GM18873 (cell line): Measurements from ENCODE around the gene RPS6KA2.
"Not testable (repeated sequence)": the region's sequence is repeated elsewhere in the genome, so short reads cannot be mapped to it uniquely, and the experiment has no call there.

Source experiments
- ATAC-seq: cut with Tn5 transposase; IDR thresholded peaks from one replicate; pipeline ENCODE4 v1.9.1; 2021; ENCODE audit warnings: mild to moderate bottlenecking, moderate library complexity, moderate number of reproducible peaks; ENCODE audit not compliant: unreplicated experiment, low FRiP score

The RPS6KA2 gene

DNA sequence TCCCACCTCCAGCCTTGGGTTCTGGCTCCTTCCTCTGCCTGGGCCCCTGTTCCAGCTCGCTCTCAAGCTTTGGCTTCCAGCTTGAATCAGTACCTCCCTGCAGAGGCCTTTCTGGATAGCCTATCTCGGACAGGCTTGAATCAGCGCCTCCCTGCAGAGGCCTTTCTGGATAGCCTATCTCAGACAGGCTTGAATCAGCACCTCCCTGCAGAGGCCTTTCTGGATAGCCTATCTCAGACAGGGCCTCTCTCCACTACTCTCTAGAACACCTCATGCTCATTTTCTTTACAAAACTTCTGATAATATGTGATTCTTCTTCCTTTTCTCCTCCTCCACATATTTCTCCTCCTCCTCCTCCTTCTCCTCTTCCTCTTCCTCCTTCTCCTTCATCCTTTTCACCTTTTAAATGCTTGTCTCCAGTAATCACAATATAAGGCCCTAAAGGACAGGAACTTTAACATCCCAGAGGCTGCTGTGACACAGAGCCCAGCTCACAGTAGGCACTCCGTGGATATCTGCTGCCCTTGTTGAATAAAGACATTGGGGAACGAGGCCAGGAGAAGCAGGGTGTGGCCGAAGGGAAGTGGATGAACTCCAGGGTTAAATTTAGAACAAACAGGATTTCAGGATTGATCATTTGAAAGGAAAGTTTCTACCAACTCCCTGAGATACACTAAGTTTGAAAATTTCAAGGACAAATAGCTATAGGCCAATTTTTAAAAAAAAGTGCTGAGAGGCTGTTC is 9.3 kb upstream of the RPS6KA2 start:
- no peak for ATAC-seq

DNA sequence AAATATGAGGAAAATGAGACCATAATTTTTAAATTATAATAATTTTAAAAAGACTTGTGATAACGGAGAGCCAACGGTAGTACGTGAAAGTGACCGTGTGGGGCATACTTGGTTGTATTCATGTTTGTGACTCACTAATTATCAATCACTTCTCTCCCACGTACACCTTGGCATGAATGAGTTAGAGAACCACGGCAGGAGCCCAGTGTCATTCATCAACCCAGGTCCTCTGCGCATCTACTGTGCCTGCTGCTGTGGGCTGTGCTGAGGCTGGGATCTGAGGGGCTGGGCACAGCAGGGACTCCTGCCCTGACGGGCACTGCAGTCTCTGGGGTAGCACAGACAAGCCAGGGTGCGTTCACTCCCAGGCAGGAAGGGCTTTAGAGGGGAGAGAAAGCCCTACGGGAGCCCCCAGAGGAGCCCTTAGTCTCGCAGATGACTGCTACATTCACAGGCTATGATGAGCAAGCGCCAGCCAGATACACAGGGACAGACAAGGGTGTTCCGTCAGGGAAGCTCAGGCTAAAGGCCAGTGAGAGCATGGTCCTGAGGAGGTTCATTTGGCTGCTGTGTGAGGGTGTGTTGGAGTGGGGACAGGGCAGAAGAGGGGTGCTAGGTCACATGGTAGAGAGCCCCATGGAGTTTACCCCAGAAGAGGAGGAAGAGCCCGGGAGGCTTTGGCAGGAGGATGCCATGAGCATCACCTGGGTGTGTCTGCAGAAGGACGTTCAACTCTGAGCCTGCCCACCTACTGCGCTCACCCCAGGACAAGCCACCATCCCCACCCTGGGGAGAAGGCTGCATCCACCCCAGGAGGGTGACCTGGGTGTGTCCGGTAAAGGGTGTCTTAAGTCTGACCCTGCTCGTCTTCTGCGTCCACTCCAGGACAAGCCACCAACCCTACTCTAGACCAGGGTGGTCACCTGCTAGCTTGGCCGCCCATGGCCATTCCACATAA is 8.2 kb upstream of the RPS6KA2 start:
- ATAC-seq, result no peak

DNA sequence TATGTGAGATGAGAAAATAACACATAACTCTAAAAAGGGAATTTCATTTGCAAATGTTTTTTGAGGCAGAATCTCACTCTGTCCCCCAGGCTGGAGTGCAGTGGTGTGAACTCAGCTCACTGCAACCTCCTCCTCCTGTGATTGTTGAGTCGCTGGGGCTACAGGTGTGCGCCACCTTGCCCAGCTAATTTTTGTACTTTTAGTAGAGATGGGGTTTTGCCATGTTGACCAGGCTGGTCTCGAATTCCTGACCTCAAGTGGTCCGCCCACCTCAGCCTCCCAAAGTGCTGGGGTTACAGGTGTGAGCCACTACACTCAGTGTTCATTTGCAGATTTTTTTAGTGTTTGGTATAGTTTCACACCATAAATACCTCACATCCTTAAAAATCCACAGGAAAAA is 7.5 kb upstream of the RPS6KA2 start:
- ATAC-seq, result not testable (repeated sequence)

DNA sequence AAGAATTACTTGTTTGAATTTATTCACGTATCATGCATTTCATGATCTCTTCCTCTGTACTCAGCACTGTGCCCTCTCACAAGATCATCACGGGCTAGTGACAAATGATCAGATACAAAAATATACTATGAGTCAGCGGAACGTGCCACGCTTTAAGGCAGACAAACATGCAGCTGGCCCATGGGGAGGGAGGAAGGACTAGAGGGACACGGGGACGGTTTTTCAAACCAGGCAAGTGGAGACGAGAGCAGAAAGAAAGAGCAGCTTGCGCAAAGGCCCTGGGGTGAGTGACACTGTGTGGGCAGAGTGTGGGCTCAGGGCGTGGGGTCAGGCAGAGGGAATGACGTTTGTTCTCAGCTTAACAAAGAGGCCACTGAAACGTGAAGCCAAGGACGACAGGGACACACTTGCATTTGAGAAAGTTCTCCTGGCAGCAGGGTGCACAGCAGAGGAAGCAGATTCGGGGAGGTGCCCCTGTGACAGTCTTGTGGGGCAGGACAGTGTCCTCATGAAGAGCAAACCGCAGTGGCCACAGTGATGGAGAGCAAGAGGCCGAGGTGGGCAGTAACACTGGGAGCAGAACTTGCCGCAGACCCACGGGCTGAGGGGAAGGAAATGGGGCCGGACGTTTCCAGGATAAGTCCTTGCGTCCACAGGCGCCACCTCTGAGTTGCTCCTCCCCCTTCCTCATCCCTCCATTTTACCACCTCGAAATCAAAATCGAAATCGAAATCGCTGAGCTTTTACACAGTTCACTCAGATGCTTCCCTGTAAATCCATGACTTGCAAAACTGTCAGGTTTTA is 6.9 kb upstream of the RPS6KA2 start:
- no peak for ATAC-seq

DNA sequence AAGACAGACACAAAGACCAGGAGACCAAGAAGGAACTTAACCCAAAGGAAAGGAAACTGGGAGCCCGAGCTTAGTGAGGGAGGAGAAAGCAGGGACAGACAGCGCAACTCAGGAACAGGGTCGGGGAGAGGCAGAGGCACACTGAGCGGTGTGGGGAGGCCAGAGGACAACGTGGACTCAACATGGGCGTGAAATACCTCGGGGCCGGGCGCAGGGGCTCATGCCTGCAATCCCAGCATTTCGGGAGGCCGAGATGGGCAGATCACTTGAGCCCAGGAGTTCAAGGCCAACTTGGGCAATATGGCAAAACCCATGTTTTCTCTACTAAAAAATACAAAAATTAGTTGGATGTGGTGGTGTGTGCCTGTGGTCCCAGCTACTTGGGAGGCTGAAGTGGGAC is 5.7 kb upstream of the RPS6KA2 start:
- ATAC-seq, result no peak

DNA sequence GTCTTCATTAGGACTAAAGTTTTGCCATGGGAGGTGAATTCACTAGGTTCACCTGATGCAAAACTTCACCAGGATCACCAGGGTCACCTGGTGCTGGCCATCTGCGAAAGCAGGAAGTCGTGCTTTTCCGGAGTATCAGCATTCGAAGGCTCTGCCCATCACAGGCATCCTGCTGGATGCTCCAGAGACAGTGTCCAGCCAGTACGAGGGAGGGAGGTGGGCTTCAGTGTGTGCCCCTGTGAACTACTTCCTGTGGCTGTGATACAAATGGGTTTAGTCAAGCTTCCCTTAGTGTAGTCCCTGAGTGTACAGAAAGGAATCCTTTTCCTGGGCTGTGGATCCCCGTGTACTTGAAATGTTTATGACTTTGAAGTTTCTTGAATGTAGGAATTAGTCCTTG is 3.4 kb upstream of the RPS6KA2 start:
- ATAC-seq, result no peak

DNA sequence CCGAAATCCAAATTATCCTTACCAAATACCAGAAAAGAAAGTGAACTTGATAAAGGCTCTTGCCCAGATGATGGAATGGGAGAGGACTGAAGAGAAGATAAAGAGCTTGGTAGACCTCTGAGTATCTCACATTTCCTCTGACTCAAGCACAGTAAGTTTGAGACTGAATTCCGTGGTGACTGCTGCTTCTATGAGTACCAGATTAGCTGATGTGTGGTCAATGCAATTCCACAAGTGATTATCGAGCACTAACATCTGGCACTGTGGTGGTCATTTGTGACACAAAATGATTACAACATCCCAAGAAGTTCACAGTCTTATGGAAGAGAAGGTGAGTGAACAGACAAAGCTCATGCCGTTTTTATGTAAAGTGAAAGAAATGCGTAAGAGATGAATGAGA is 2.6 kb upstream of the RPS6KA2 start:
- no peak for ATAC-seq

DNA sequence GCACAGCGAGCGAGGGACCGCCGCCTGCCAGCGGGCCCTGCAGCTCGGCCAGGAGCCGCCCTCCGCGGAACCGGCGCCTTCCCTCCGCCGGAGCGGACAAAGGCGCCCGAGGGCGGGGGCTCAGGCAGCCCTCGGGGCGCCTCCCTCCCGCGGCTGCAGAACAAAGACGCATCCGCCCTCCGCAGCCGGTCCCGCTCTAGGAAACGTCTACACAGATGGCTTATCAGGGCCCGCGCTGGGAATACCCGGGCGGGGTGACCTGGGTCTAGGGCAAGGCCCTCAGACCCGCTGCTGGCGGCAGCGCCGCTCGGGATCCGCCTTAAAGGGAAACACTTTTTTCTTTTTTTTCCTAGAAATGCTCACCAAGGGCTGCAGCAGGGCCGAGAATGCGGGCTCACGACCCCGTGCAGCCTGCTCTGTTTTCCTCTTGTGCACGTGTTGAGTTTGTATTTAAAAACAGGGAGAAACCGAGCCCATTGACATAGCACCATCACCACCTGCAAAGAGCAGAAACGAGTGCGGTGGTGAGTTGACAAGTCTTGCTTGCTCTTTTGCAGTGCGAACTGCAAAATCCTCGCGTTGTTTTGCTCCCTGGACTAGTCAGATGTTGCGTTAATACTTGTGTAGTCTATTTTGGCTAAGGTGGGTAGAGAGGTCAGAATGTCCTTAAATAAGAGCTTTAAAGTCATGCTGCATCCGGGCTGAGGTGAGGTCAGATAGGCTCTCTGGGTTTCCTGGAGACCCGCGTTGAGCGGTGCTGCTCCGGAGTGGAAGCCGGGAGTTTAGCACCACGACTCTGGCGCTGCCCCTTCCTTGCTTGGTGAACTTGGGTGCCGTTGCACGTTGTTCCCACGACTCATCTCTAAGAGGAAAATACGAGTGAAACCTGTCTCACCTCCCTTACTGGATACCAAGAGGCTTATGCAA is 1.1 kb upstream of the RPS6KA2 start:
- peak; percentile 25 for ATAC-seq

DNA sequence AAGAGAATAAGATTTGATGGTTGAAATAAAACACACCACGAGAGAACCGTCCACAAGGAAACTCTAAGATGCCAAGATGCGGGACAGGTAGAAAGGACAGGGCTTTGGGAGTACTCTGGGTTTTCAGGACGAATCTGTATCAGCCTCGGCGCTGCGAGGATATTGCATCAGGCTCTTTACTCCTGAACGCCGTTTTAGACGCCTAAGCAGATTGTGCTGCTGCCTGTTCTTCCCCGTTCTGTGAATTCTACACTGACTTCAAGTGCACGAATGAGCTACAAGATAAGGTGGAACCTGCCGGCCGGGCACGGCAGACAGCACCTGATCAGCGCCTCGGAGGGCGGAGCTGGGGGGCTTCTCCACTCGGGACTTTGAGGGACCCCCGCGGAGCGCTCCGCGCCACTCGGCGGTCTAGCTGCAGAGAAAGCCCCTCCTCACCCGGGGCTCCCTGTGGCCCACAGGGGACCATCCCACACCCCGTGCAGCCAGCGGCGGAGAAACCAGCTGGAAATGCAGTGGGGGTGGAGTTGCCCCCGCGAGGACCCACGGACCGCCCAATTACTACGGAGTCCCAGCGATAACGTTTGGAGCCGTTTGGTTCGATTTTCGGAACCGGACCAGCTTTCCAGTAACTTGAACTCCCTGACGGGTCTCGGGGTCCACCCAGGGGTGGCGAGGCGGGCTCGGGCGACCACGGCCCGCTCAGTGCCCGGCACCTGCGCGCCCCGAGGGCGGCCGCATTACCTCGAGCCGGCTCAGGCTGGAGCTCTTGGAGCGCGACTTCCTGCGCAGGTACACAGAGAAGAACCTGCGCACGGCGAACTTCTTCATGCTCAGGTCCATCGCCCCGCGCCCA is 646 bp downstream of the RPS6KA2 start:
- ATAC-seq, result no peak

DNA sequence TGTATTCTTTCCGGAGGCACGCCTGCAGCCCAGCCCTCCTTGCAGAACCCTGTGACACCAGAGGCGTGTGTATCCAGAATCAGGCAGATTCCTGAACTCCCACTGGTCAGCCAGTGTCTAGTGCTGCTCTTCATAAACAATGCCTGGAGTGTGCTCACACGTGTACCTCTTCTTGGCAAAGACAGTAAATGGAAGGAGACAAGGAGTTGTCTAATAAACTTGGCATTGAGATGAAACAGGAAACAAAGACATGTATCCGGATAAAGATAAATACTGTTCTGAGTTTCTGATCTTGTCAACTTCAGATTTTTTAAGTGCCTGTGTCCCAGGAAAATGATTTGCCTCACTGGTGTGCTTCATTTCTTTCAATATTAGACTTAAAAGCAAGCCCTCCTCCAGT is 1.7 kb downstream of the RPS6KA2 start:
- ATAC-seq, result no peak

DNA sequence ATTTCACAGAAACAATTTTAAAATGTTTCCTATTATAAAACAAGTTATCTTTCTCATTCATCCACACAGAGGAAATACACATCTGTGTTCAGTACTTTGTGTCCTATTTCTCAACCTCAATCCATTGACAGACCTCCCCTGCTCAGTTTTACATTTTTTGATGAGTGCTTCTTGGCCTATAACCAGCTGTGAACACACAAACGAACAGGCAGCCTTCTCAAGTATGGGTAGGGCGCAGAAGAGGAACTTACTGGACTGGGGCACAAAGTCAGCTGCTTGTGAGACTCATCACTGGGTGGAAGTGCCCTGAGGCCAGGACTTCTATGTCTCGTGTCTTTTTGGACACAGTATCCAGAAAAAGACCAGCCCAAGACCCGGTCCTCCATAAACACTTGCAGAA is 2.8 kb downstream of the RPS6KA2 start:
- no peak for ATAC-seq

DNA sequence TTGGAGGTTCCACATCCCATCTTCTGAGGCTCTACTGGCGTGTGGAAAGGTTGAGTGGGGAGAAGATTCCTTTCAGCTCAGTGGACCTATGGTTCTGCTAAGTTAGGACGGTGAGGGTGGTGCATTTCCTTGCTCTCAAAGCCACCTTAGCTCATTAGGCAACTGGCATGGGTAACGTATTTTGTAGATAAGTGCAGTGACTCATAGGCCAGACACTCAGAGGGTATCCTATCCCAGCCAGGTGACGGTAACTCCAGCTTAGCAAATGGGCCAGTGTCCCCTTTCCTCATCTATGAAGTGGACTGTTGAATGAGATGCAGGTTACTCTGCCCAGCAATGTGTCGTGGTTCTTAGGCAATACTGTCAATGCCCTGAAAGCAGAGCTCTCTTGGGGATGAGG is 3.7 kb downstream of the RPS6KA2 start:
- no peak for ATAC-seq

DNA sequence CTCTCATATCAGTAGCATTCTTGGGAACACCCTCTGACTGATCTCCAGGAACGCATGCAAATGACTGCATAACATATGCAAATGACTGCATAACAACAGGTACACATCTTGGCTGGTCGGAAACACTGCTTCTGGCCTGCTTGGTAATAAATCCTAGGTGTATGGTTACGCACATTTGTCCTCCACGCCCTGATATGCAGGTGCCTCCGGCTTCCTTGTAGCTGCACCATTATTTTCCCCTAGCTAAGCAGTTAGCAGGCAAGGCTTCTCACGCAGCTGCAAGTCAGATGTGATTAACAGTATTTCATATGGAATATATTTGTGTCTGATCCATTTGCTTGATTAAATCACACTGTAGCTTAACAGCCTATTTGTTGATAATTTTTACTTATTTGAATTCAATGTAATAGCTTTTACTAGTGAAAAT is 5.9 kb downstream of the RPS6KA2 start:
- ATAC-seq, result no peak

DNA sequence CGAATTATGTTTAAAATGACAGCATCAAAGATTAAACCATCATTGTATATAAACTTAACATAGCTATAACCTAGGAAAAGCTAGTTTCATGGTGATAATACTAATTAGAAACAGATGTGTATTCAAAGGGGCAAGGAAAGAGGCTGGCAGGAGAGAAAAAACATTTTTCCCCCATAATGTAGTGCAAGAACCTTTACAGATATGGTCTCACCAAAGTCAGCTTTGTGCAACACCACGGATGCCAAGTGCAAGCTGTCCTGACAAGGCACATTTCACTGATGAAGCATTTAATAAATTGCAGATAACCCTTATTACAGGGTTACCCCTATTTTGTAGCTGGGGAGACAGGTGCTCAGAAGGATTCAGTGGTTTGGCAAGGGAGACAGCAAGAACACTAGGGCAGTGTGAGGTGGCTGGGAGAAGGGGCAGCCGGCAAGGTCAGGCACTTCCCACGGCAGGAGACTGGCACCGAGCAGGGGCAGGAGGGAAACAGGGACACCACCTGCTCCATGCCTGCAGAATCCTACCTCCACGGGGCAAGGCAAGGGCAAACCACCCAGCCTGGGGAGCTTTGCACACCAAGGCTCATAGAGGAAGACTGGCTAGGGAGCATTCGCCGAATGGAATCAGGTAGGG is 6.5 kb downstream of the RPS6KA2 start:
- no peak for ATAC-seq

DNA sequence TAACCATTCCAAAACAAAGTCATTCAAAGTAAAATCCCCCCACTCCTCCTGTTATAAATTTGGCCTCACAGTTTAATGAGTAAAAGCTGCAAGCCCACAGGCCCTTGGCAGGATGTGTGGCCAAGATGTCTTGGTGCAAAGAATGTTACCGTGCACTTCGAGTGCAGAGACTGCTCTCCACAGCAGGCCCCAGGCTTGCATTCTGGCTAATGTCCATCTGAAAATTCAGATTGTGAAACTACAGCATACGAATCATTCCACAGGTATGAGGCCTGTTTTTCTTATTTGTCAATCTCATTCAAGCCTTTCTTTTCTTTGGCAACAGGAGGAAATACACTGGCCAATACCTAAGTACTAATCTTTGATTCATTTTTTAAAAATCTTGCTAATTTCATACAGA is 7.1 kb downstream of the RPS6KA2 start:
- no peak for ATAC-seq

DNA sequence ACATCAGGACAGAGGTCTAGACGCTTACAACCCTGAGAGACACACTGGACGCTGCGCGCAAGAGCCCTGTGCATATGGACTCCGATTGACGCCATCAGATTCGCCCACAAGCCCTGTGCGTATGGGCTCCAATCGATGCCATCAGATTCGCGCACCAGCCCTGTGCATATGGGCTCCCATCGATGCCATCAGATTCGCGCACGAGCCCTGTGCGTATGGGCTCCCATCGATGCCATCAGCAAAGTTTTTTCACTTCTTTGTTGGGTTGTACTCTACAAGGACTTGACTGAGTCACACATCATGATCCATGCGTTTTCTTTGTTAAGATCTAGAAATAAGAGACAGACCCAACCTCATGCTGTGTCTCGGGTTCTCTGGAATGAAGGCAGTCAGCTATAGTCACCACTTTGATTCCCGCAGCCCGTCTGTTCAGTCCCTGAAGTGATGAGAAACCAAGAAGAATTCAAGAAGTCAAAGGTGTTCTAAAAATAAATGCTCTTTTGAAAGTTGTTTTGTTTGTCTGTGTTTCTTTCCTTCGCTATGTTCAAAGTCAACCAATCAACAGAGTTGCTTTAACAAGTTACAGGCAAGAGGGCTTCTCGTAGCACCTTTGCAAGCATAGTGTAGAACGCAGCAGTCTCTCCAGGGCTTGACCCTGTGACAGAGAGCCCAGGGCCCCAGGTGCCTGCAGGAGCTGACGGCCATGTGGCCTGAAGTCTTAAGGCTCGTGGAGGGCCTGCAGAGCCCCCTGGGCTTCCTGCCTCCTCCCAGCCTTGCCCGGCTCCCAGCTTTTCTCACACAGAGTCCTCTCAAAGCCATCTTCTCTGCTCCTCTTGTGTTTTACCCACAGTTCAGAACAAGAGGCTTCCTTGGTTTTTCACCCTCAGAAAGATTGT is 7.9 kb downstream of the RPS6KA2 start:
- no peak for ATAC-seq

DNA sequence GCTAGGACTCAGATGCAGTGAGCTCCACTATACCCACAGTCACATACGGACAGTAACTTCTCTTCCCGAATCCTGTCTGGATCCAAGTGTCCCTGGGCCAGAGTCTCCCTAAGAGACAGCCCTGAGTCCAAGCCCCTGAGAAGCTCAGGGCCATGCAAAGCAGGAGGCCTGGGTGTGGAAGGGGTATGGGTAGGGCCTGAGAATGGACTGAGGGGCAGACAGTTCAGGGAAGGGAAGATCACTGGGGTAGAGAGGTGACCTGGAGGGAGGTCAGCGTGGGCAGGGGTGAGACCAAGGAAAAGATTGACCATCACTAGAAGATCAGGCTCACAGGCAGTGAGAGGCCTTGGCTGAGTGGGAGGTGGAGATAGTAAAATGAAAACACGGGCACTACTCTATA is 8.8 kb downstream of the RPS6KA2 start:
- no peak for ATAC-seq
